Mesendoderm (in vitro differentiated cells): ENCODE measurements around the gene KIF16B.
A peak's percentile ranks its signal among the peaks of the same experiment; 100 is the strongest.

Experiments used
- DNase-seq: peaks from one replicate; pipeline ENCODE4 v3.0.0; 2013
- H2AK5ac ChIP-seq: 2 replicates; pipeline ENCODE4 v1.6.1; 2013; ENCODE audit warnings: low read length, inconsistent platforms
- H2BK120ac ChIP-seq: 2 replicates; pipeline ENCODE4 v1.6.1; 2013; ENCODE audit warnings: low read depth, mild to moderate bottlenecking, low read length, moderate library complexity, mixed read lengths
- H2BK15ac ChIP-seq: replicated peaks from 2 replicates; pipeline ENCODE4 v1.6.1; 2013; ENCODE audit warnings: low read depth, mild to moderate bottlenecking, moderate library complexity
- H2BK5ac ChIP-seq: 2 replicates; pipeline ENCODE4 v1.6.1; 2013; ENCODE audit warnings: low read length, inconsistent platforms
- H3K18ac ChIP-seq: 2 replicates; pipeline ENCODE4 v1.6.1; 2013; ENCODE audit warnings: mild to moderate bottlenecking, low read length, mixed read lengths
- H3K23ac ChIP-seq: one replicate; pipeline ENCODE4 v1.6.1; 2013; ENCODE audit warnings: low read length
- H3K27ac ChIP-seq: 2 replicates; pipeline ENCODE4 v1.5.1; 2013; ENCODE audit warnings: low read depth, mild to moderate bottlenecking, inconsistent platforms, low read length, moderate library complexity
- H3K27me3 ChIP-seq: 2 replicates; pipeline ENCODE4 v1.6.1; 2013; ENCODE audit warnings: low read length, control low read depth, mild to moderate bottlenecking, inconsistent platforms; ENCODE audit not compliant: insufficient read depth, poor library complexity
- H3K36me3 ChIP-seq: 2 replicates; pipeline ENCODE4 v1.6.1; 2013; ENCODE audit warnings: low read length, inconsistent platforms; ENCODE audit not compliant: control insufficient read depth, insufficient read depth
- H3K4ac ChIP-seq: one replicate; pipeline ENCODE4 v1.6.1; 2013; ENCODE audit warnings: low read depth, mild to moderate bottlenecking, low read length, moderate library complexity
- H3K4me1 ChIP-seq: 2 replicates; pipeline ENCODE4 v1.6.1; 2013; ENCODE audit warnings: low read depth, low read length, inconsistent platforms; ENCODE audit not compliant: control insufficient read depth
- H3K4me2 ChIP-seq: 2 replicates; pipeline ENCODE4 v1.6.1; 2013; ENCODE audit warnings: low read length
- H3K4me3 ChIP-seq: 2 replicates; pipeline ENCODE4 v1.5.1; 2013; ENCODE audit warnings: mild to moderate bottlenecking, low read length
- H3K56ac ChIP-seq: one replicate; pipeline ENCODE4 v1.6.1; 2013; ENCODE audit warnings: low read length
- H3K79me1 ChIP-seq: 2 replicates; pipeline ENCODE4 v1.6.1; 2013; ENCODE audit warnings: low read length, inconsistent platforms
- H3K79me2 ChIP-seq: 2 replicates; pipeline ENCODE4 v1.6.1; 2013; ENCODE audit warnings: mild to moderate bottlenecking, low read length; ENCODE audit not compliant: control insufficient read depth, insufficient read depth
- H3K9ac ChIP-seq: 2 replicates; pipeline ENCODE4 v1.6.1; 2013; ENCODE audit warnings: low read length, inconsistent platforms
- H4K5ac ChIP-seq: one replicate; pipeline ENCODE4 v1.6.1; 2013; ENCODE audit warnings: low read length
- H4K8ac ChIP-seq: one replicate; pipeline ENCODE4 v1.6.1; 2013; ENCODE audit warnings: low read depth, mild to moderate bottlenecking, control low read depth, low read length, moderate library complexity
- WGBS: extraction: QIAGEN DNeasy Blood & Tissue Kit; methylation state at CpG from one replicate; pipeline ENCODE4 v1.1.7; 2013; ENCODE audit warnings: low lambda C conversion rate, missing lambda C conversion rate; ENCODE audit not compliant: insufficient coverage; ENCODE audit errors: extremely low coverage; 5-methylcytosine and 5-hydroxymethylcytosine counted together

Gene KIF16B

DNA sequence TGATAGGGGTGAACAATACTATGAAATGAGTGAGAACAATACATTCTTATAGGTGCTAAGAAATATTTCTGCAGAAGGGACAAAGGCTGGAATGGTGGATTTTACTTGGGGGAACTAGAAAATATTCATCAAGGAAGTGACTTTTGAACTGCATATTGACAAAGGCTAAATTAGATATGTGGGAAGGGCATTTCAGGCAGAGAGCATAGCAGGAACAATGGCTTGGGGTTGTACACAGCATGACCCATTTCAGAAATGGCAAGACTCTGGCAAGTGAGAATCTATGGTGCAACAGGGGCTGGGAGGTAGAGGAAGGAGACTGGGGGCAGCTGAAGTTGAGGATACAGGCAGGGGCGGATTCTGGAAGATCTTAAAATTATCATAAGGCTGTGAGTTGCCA, 46.7 kb upstream of the KIF16B start:
- no peak for DNase-seq
- peak overlapping the region; percentile 39 for H2BK120ac ChIP-seq
- H3K9ac ChIP-seq: no peak overlapping the region
- no peak overlapping the region for H3K4me3 ChIP-seq
- no peaks in the 10 kb centered on the region for H3K79me2 ChIP-seq
- H4K8ac ChIP-seq: no peak overlapping the region
- H3K79me1 ChIP-seq: no peaks in the 10 kb centered on the region
- no peak overlapping the region for H3K56ac ChIP-seq
- no peak overlapping the region for H3K27ac ChIP-seq
- H3K4ac ChIP-seq: no peak overlapping the region
- H2AK5ac ChIP-seq: no peak overlapping the region
- no peaks in the 10 kb centered on the region for H3K4me1 ChIP-seq
- H3K36me3 ChIP-seq: no peaks in the 10 kb centered on the region
- no peak overlapping the region for H2BK15ac ChIP-seq
- no peaks in the 10 kb centered on the region for H3K27me3 ChIP-seq
- WGBS: no CpG with 5 or more reads among the region's 1 CpG
- no peak overlapping the region for H3K4me2 ChIP-seq
- no peak overlapping the region for H3K23ac ChIP-seq
- H4K5ac ChIP-seq: no peak overlapping the region
- no peak overlapping the region for H2BK5ac ChIP-seq
- peak overlapping the region; percentile 47 for H3K18ac ChIP-seq

DNA sequence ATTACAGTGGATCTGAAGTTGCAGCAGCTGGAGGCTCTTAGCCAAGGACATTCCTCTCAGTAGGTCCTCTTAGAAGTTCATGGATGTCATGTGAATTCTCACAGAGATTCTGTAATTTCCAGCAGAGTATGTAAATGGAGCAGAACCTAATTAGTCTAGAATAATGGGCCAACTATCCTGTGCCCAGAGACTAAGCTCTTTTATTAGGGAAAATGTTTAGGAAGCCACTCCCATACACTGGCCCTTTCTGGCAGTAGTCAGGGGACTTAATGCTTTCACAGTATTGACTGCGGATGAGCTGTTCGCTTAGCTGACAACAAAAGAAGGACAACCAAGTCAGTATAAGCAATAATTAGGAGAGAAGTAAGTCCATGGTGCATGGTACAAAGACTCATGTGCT, 43.8 kb upstream of the KIF16B start:
- H3K4me1 ChIP-seq: no peaks in the 10 kb centered on the region
- DNase-seq: no peak
- no peak overlapping the region for H3K4ac ChIP-seq
- H3K79me1 ChIP-seq: no peaks in the 10 kb centered on the region
- no peak overlapping the region for H2BK15ac ChIP-seq
- no peak overlapping the region for H3K27ac ChIP-seq
- H3K9ac ChIP-seq: no peak overlapping the region
- no peak overlapping the region for H4K8ac ChIP-seq
- no CpG with 5 or more reads among the region's 2 CpGs for WGBS
- no peak overlapping the region for H3K56ac ChIP-seq
- no peak overlapping the region for H3K4me2 ChIP-seq
- no peak overlapping the region for H3K23ac ChIP-seq
- H3K18ac ChIP-seq: no peak overlapping the region
- no peak overlapping the region for H2BK5ac ChIP-seq
- no peak overlapping the region for H2BK120ac ChIP-seq
- H3K79me2 ChIP-seq: no peaks in the 10 kb centered on the region
- H2AK5ac ChIP-seq: no peak overlapping the region
- H3K4me3 ChIP-seq: no peak overlapping the region
- H4K5ac ChIP-seq: no peak overlapping the region
- no peaks in the 10 kb centered on the region for H3K27me3 ChIP-seq
- no peaks in the 10 kb centered on the region for H3K36me3 ChIP-seq

GRCh38 chr20:16616317-16616716, 43.1 kb upstream of the KIF16B start:
- no CpG with 5 or more reads among the region's 2 CpGs for WGBS
- no peak for DNase-seq

GRCh38 chr20:16615199-16615598, 42.0 kb upstream of the KIF16B start:
- H2BK5ac ChIP-seq: no peak overlapping the region
- H3K79me2 ChIP-seq: no peaks in the 10 kb centered on the region
- H3K27ac ChIP-seq: no peak overlapping the region
- no peaks in the 10 kb centered on the region for H3K4me1 ChIP-seq
- H3K18ac ChIP-seq: no peak overlapping the region
- no peak overlapping the region for H3K9ac ChIP-seq
- H2AK5ac ChIP-seq: no peak overlapping the region
- no peaks in the 10 kb centered on the region for H3K79me1 ChIP-seq
- H3K27me3 ChIP-seq: no peaks in the 10 kb centered on the region
- no peaks in the 10 kb centered on the region for H3K36me3 ChIP-seq
- no peak overlapping the region for H4K5ac ChIP-seq
- no peak overlapping the region for H3K56ac ChIP-seq
- no peak for DNase-seq
- H3K4me2 ChIP-seq: no peak overlapping the region
- H3K4ac ChIP-seq: no peak overlapping the region
- H2BK15ac ChIP-seq: no peak overlapping the region
- H4K8ac ChIP-seq: no peak overlapping the region
- no CpG with 5 or more reads among the region's 7 CpGs for WGBS
- H3K4me3 ChIP-seq: no peak overlapping the region
- H2BK120ac ChIP-seq: no peak overlapping the region
- no peak overlapping the region for H3K23ac ChIP-seq

More at GRCh38 chr20:16616317-16616716, 43.1 kb upstream of the KIF16B start:
- H3K27me3 ChIP-seq: no peaks in the 10 kb centered on the region
- H3K36me3 ChIP-seq: no peaks in the 10 kb centered on the region
- no peak overlapping the region for H3K9ac ChIP-seq
- no peak overlapping the region for H3K4me2 ChIP-seq
- no peak overlapping the region for H3K56ac ChIP-seq
- no peak overlapping the region for H2BK5ac ChIP-seq
- no peak overlapping the region for H3K4ac ChIP-seq
- H3K27ac ChIP-seq: no peak overlapping the region
- H2AK5ac ChIP-seq: no peak overlapping the region
- no peak overlapping the region for H3K18ac ChIP-seq
- no peak overlapping the region for H2BK15ac ChIP-seq
- H4K5ac ChIP-seq: no peak overlapping the region
- peak overlapping the region; percentile 79 for H4K8ac ChIP-seq
- H3K79me1 ChIP-seq: no peaks in the 10 kb centered on the region
- H2BK120ac ChIP-seq: no peak overlapping the region
- H3K23ac ChIP-seq: no peak overlapping the region
- H3K4me1 ChIP-seq: no peaks in the 10 kb centered on the region
- no peak overlapping the region for H3K4me3 ChIP-seq
- no peaks in the 10 kb centered on the region for H3K79me2 ChIP-seq

GRCh38 chr20:16613954-16614353, 40.7 kb upstream of the KIF16B start:
- Histone ChIP-seq H3K27me3 (no peaks in the 10 kb centered on the region), H3K4me3 (no peak overlapping the region), H3K79me2 (no peaks in the 10 kb centered on the region), H4K5ac (no peak overlapping the region), H2BK5ac (no peak overlapping the region), H3K56ac (no peak overlapping the region), H3K4ac (no peak overlapping the region), H2BK15ac (no peak overlapping the region), H3K79me1 (no peaks in the 10 kb centered on the region), H4K8ac (no peak overlapping the region), H3K9ac (no peak overlapping the region), H2BK120ac (no peak overlapping the region), H2AK5ac (no peak overlapping the region), H3K36me3 (no peaks in the 10 kb centered on the region), H3K23ac (no peak overlapping the region), H3K4me2 (no peak overlapping the region), H3K18ac (no peak overlapping the region), H3K27ac (no peak overlapping the region), H3K4me1 (no peaks in the 10 kb centered on the region)
- DNase-seq: no peak
- WGBS: no CpG with 5 or more reads among the region's 6 CpGs

- no peaks in the 10 kb centered on the region for H3K79me2 ChIP-seq
- no peak overlapping the region for H3K18ac ChIP-seq
- no peak overlapping the region for H3K23ac ChIP-seq
- no peaks in the 10 kb centered on the region for H3K79me1 ChIP-seq
- no peak overlapping the region for H2BK120ac ChIP-seq
- no peak overlapping the region for H3K27ac ChIP-seq
- no peaks in the 10 kb centered on the region for H3K27me3 ChIP-seq
- H3K9ac ChIP-seq: no peak overlapping the region
- no peak overlapping the region for H4K5ac ChIP-seq
- H3K36me3 ChIP-seq: no peaks in the 10 kb centered on the region
- H3K4me1 ChIP-seq: no peaks in the 10 kb centered on the region
- no peak overlapping the region for H3K4ac ChIP-seq
- H3K56ac ChIP-seq: no peak overlapping the region
- H3K4me2 ChIP-seq: no peak overlapping the region
- H2BK15ac ChIP-seq: no peak overlapping the region
- H4K8ac ChIP-seq: no peak overlapping the region
- no peak for DNase-seq
- no peak overlapping the region for H3K4me3 ChIP-seq
- H2AK5ac ChIP-seq: no peak overlapping the region
- no peak overlapping the region for H2BK5ac ChIP-seq
- no CpG with 5 or more reads among the region's 2 CpGs for WGBS
Observed at GRCh38 chr20:16612706-16613105, 39.5 kb upstream of the KIF16B start.
